Breast epithelium (tissue), 3 donors: Measurements from ENCODE around the gene PRKN.

Source experiments
- POLR2AphosphoS5 ChIP-seq, 3 donors: sonication (generic); formaldehyde crosslinking; IDR thresholded peaks; one replicate each; pipeline ENCODE4 v1.6.1; 2017; ENCODE audit warnings: antibody characterized with exemption in 3 of 3
- TF ChIP-seq, protein P1 (sequence below), 3 donors: fragments of 450-650 bp; IDR thresholded peaks; one replicate each; pipeline ENCODE4 v1.5.1; 2016 to 2017; ENCODE audit warnings: antibody characterized with exemption in 3 of 3, mild to moderate bottlenecking in 3 of 3, moderate library complexity in 3 of 3

DNA sequence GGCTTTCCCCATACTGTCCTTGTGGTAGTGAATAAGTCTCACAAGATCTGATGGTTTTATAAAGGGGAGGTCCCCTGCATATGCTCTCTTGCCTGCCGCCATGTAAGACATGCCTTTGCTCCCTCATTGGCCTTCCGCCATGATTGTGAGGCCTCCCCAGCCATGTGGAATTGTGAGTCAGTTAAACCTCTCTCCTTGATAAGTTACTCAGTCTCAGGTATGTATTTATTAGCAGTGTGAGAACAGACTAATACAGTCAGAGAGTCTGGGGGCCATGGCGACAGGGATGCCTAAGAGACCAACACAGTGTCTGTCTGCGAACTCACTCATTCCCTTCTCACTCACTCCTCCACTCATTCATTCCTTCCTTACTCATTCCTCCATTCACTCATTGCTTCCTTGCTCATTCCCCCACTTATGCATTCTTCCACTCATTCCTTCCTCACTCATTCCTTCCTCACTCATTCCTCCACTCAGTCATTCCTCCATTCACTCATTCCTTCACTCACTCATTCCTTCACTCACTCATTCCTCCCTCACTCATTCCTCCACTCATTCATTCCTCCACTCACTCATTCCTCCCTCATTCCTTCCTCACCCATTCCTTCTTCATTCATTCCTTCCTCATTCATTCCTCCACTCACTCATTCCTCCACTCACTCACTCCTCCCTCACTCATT is 1316.2 kb downstream of the PRKN start:
- TF ChIP-seq, protein P1, sequence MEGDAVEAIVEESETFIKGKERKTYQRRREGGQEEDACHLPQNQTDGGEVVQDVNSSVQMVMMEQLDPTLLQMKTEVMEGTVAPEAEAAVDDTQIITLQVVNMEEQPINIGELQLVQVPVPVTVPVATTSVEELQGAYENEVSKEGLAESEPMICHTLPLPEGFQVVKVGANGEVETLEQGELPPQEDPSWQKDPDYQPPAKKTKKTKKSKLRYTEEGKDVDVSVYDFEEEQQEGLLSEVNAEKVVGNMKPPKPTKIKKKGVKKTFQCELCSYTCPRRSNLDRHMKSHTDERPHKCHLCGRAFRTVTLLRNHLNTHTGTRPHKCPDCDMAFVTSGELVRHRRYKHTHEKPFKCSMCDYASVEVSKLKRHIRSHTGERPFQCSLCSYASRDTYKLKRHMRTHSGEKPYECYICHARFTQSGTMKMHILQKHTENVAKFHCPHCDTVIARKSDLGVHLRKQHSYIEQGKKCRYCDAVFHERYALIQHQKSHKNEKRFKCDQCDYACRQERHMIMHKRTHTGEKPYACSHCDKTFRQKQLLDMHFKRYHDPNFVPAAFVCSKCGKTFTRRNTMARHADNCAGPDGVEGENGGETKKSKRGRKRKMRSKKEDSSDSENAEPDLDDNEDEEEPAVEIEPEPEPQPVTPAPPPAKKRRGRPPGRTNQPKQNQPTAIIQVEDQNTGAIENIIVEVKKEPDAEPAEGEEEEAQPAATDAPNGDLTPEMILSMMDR (IDR thresholded peaks at IDR 0.05), result no peak
- TF ChIP-seq POLR2AphosphoS5 (IDR thresholded peaks at IDR 0.05), result no peak
